HCT116 (cell line): Measurements from ENCODE around the gene PRUNE1. TPM values are rescaled to one million over a fixed set of nuclear protein-coding genes. Genes with fewer than 3 reads are reported as not detected.

Experiments used
- ATAC-seq: fragments of 200-7000 bp; cut with Tn5 transposase; 2 replicates; pipeline ENCODE4 v1.9.1; 2020; ENCODE audit warnings: mild to moderate bottlenecking, moderate library complexity
- BruUV-seq: library from RNA; stranded (reverse); fragments of 400-500 nt; replicated peaks from 2 replicates; lab custom pipeline; 2021; lab: Mats Ljungman, UMichigan
- CTCF ChIA-PET: fragments of 300-600 bp; sonication (Branson Sonifier 250); formaldehyde crosslinking; loops from one replicate; lab custom pipeline; 2021; ENCODE audit warnings: antibody characterized with exemption; lab: Charles Lee
- POLR2A ChIA-PET: fragments of 300-600, 350-600 bp; sonication (Branson Sonifier 250); formaldehyde crosslinking; loops from one replicate; lab custom pipeline; 2021; ENCODE audit warnings: antibody characterized with exemption; lab: Charles Lee
- RAD21 ChIA-PET, 2 experiments: fragments of 300-600 bp; sonication (Branson Sonifier 250); formaldehyde crosslinking; loops; one replicate each; lab custom pipeline; 2023; ENCODE audit warnings: low total read pairs in 2 of 2; ENCODE audit not compliant: uncharacterized antibody in 2 of 2, unreplicated experiment in 2 of 2, low non-redundant PET in 1 of 2; lab: Charles Lee
- DNase-seq: peaks from one replicate; pipeline ENCODE4 v3.0.0-alpha.2; 2010; ENCODE audit warnings: low read depth, low spot score
- H2AFZ ChIP-seq: fragments of 200-600 bp; shearing (Covaris generic), sonication (generic); 2 replicates; pipeline ENCODE4 v1.6.1; 2017; ENCODE audit warnings: low read depth, mixed run types, mixed read lengths, antibody characterized with exemption, low read length; ENCODE audit not compliant: poor library complexity, severe bottlenecking
- H3K27ac ChIP-seq: 2 replicates; pipeline ENCODE4 v1.5.1; 2012; ENCODE audit warnings: low read depth, low read length
- H3K27me3 ChIP-seq: fragments of 200-600 bp; sonication (generic); 2 replicates; pipeline ENCODE4 v1.6.1; 2016; ENCODE audit warnings: mixed run types, low read length, mixed read lengths; ENCODE audit not compliant: insufficient read depth
- H3K36me3 ChIP-seq, 2 experiments: fragments of 200-500 bp in 1 of 2; fragments of 200-600 bp in 1 of 2; sonication (Bioruptor generic) in 1 of 2; sonication (generic) in 1 of 2; 2 replicates each; pipeline versions ENCODE4 v1.5.1 to v1.6.1; 2014 to 2016; ENCODE audit warnings: low read length in 2 of 2, inconsistent platforms in 1 of 2, mixed read lengths in 1 of 2, mixed run types in 1 of 2; ENCODE audit not compliant: insufficient read depth in 2 of 2, control insufficient read depth in 1 of 2
- H3K4me1 ChIP-seq, 2 experiments: fragments of 200-600 bp in 1 of 2; sonication (generic) in 1 of 2; 2 replicates each; pipeline versions ENCODE4 v1.5.1 to v1.6.1; 2012 to 2017; ENCODE audit warnings: low read length in 2 of 2, inconsistent platforms in 1 of 2, mild to moderate bottlenecking in 1 of 2, mixed read lengths in 1 of 2, mixed run types in 1 of 2, moderate library complexity in 1 of 2; ENCODE audit not compliant: insufficient read depth in 2 of 2, control insufficient read depth in 1 of 2
- H3K4me2 ChIP-seq: fragments of 200-600 bp; sonication (generic); 2 replicates; pipeline ENCODE4 v1.6.1; 2017; ENCODE audit warnings: mixed run types, low read length, mixed read lengths
- H3K4me3 ChIP-seq, 2 experiments: fragments of 200-600 bp in 1 of 2; sonication (generic) in 1 of 2; replicated peaks in 1 of 2; 2 replicates each; pipeline ENCODE4 v1.5.1; 2011 to 2016; ENCODE audit warnings: low read length in 2 of 2, control low read depth in 1 of 2, low read depth in 1 of 2, mild to moderate bottlenecking in 1 of 2, mixed read lengths in 1 of 2, mixed run types in 1 of 2
- H3K79me2 ChIP-seq: fragments of 200-600 bp; sonication (generic); 2 replicates; pipeline ENCODE4 v1.6.1; 2017; ENCODE audit warnings: mild to moderate bottlenecking, mixed run types, low read length, moderate library complexity, mixed read lengths; ENCODE audit not compliant: insufficient read depth
- H3K9ac ChIP-seq: fragments of 200-600 bp; sonication (generic); 2 replicates; pipeline ENCODE4 v1.6.1; 2016; ENCODE audit warnings: low read length, mixed read lengths
- H3K9me2 ChIP-seq: fragments of 200-600 bp; sonication (generic), shearing (Covaris generic); 2 replicates; pipeline ENCODE4 v1.6.1; 2017; ENCODE audit warnings: mixed run types, mild to moderate bottlenecking, moderate library complexity; ENCODE audit not compliant: insufficient read depth
- H3K9me3 ChIP-seq, 2 experiments: fragments of 200-500 bp in 1 of 2; fragments of 200-600 bp in 1 of 2; sonication (Bioruptor generic) in 1 of 2; sonication (generic) in 1 of 2; 2 replicates each; pipeline ENCODE4 v1.6.1; 2014 to 2017; ENCODE audit warnings: low read length in 2 of 2, mixed read lengths in 2 of 2, inconsistent platforms in 1 of 2, low read depth in 1 of 2, mild to moderate bottlenecking in 1 of 2, mixed run types in 1 of 2, moderate library complexity in 1 of 2; ENCODE audit not compliant: control insufficient read depth in 1 of 2, insufficient read depth in 1 of 2
- H4K20me1 ChIP-seq: fragments of 200-600 bp; sonication (generic), shearing (Covaris generic); 2 replicates; pipeline ENCODE4 v1.6.1; 2017; ENCODE audit warnings: mixed run types, mild to moderate bottlenecking, moderate library complexity; ENCODE audit not compliant: insufficient read depth
- ATF3 ChIP-seq: IDR thresholded peaks from 2 replicates; pipeline ENCODE4 v1.6.1; 2012
- CBX3 ChIP-seq: IDR thresholded peaks from 2 replicates; pipeline ENCODE4 v1.6.1; 2012; ENCODE audit warnings: low read depth
- EGR1 ChIP-seq: IDR thresholded peaks from 2 replicates; pipeline ENCODE4 v1.6.1; 2012; ENCODE audit warnings: low read depth
- ELF1 ChIP-seq: IDR thresholded peaks from 2 replicates; pipeline ENCODE4 v1.6.1; 2012; ENCODE audit warnings: low read depth, borderline replicate concordance
- EZH2 ChIP-seq: fragments of 200-600 bp; sonication (generic); IDR thresholded peaks from 2 replicates; pipeline ENCODE4 v1.6.1; 2017; ENCODE audit warnings: antibody characterized with exemption, mixed run types
- EZH2phosphoT487 ChIP-seq: fragments of 200-600 bp; IDR thresholded peaks from 2 replicates; pipeline ENCODE4 v1.6.1; 2018; ENCODE audit warnings: antibody characterized with exemption, borderline replicate concordance
- FOSL1 ChIP-seq: IDR thresholded peaks from 2 replicates; pipeline ENCODE4 v1.6.1; 2012; ENCODE audit warnings: low read depth
- JUND ChIP-seq: IDR thresholded peaks from 2 replicates; pipeline ENCODE4 v1.6.1; 2012
- MAX ChIP-seq: IDR thresholded peaks from 2 replicates; pipeline ENCODE4 v1.6.1; 2012
- POLR2A ChIP-seq: IDR thresholded peaks from 2 replicates; pipeline ENCODE4 v1.7.0; 2011; ENCODE audit warnings: borderline replicate concordance; ENCODE audit not compliant: insufficient read depth, insufficient read length; ENCODE audit errors: extremely low read depth
- SIN3A ChIP-seq: IDR thresholded peaks from 2 replicates; pipeline ENCODE4 v1.6.1; 2012; ENCODE audit warnings: low read depth
- TCF7L2 ChIP-seq: IDR thresholded peaks from 2 replicates; pipeline ENCODE4 v1.7.0; 2011; ENCODE audit warnings: borderline replicate concordance, inconsistent platforms; ENCODE audit not compliant: insufficient read depth, insufficient read length; ENCODE audit errors: extremely low read depth
- YY1 ChIP-seq: IDR thresholded peaks from 2 replicates; pipeline ENCODE4 v1.6.1; 2011; ENCODE audit warnings: low read length, low read depth, moderate library complexity, mild to moderate bottlenecking; ENCODE audit not compliant: insufficient replicate concordance; ENCODE audit errors: extremely low read depth
- ZBTB33 ChIP-seq: IDR thresholded peaks from 2 replicates; pipeline ENCODE4 v1.6.1; 2011; ENCODE audit warnings: mild to moderate bottlenecking, low read length, moderate library complexity; ENCODE audit not compliant: insufficient replicate concordance; ENCODE audit errors: extremely low read depth
- ZFX ChIP-seq: fragments of 450-650 bp; IDR thresholded peaks from 2 replicates; pipeline ENCODE4 v1.6.1; 2017
- intact Hi-C: fragments of 100-400 bp; cut with micrococcal nuclease; formaldehyde crosslinking; loops from 2 replicates; pipeline ENCODE4 v1.10.0; 2022
- total RNA-seq: library from RNA; stranded (reverse); gene quantifications from one replicate; pipeline ENCODE4 v1.2.1, GENCODE V29; 2021; ENCODE audit not compliant: unreplicated experiment

PRUNE1 gene
- total RNA-seq, 1 experiment from 2014 or later = 20.2 TPM

- intact Hi-C loops = no loop called here
- Histone ChIP-seq H4K20me1 (no peaks in the 10 kb centered on the region), H3K9ac (no peak overlapping the region), H2AFZ (no peak overlapping the region), H3K27ac (no peak overlapping the region), H3K4me1 (no peaks in the 10 kb centered on the region), H3K9me2 (no peaks in the 10 kb centered on the region), H3K9me3 (no peaks in the 10 kb centered on the region), H3K4me3 (no peak overlapping the region), H3K4me2 (no peak overlapping the region), H3K27me3 (no peaks in the 10 kb centered on the region), H3K79me2 (no peaks in the 10 kb centered on the region), H3K36me3 (peaks cover 46 to 55% of the 10 kb centered on the region in 2 experiments)
- ChIA-PET RAD21 (no interaction called here), POLR2A (interaction anchor here (0.5 kb wide), 1 partner anchor 318 kb away, joined by 3 read pairs; no protein-coding TSS in a partner anchor), CTCF (no interaction called here)
- no peak for ATAC-seq
- DNase-seq = no peak
- no peak for TF ChIP-seq ZFX
- TF ChIP-seq EZH2phosphoT487 = no peak
- no peak for TF ChIP-seq MAX
- TF ChIP-seq POLR2A = no peak
- TF ChIP-seq JUND = no peak
- TF ChIP-seq CBX3 = no peak
- TF ChIP-seq ZBTB33 = no peak
- TF ChIP-seq YY1 = no peak
- no peak for TF ChIP-seq ELF1
- no peak for TF ChIP-seq TCF7L2
- no peak for TF ChIP-seq FOSL1
- TF ChIP-seq EGR1 = no peak
- TF ChIP-seq SIN3A = no peak
- TF ChIP-seq ATF3 = no peak
- TF ChIP-seq EZH2 = no peak
- TSS peak; percentile 26 for BruUV-seq
Measured at GRCh38 chr1:150960646-150961045, 47.6 kb upstream of the PRUNE1 start.
